Suprapubic skin (tissue), 3 donors: ENCODE results near the gene DAD1.

Experiments
- CTCF ChIP-seq, 2 donors: fragments of 200-600 bp in 1 of 2; fragments of 450-650 bp in 1 of 2; sonication (generic) in 1 of 2; IDR thresholded peaks; one replicate each; pipeline ENCODE4 v1.5.1; 2016 to 2019; ENCODE audit warnings: antibody characterized with exemption in 2 of 2, mild to moderate bottlenecking in 1 of 2, moderate library complexity in 1 of 2
- EP300 ChIP-seq: sonication (generic); formaldehyde crosslinking; IDR thresholded peaks from one replicate; pipeline ENCODE4 v1.6.1; 2017; ENCODE audit warnings: antibody characterized with exemption

- TF ChIP-seq CTCF (IDR thresholded peaks at IDR 0.05) (no peak), EP300 (no peak)
These were observed 19.3 kb downstream of the DAD1 start for GRCh38 chr14:22569737-22570131.
